Measurements from ENCODE around the gene DLEC1. TPM values are rescaled to one million over a fixed set of nuclear protein-coding genes. Genes with fewer than 3 reads are reported as not detected.
"Not testable (repeated sequence)": the region's sequence is repeated elsewhere in the genome, so short reads cannot be mapped to it uniquely, and the experiment has no call there.

The DLEC1 gene
- total RNA-seq, 4 donors from 2014 or later: 1.5 to 2.8 (median 1.9) TPM; not detected in 1

GRCh38 chr3:38067508-38068233, 28.7 kb downstream of the DLEC1 start:
- Histone ChIP-seq H3K36me3 (no peaks in the 10 kb centered on the region), H3K4me1 (no peaks in the 10 kb centered on the region), H3K27me3 (no peaks in the 10 kb centered on the region), H3K4me3 (no peak overlapping the region), H3K27ac (no peak overlapping the region), H3K9me3 (no peaks in the 10 kb centered on the region)
- no peak for DNase-seq
- TF ChIP-seq POLR2A (IDR thresholded peaks at IDR 0.05) (no peak), CTCF (IDR thresholded peaks at IDR 0.05) (no peak)
- intact Hi-C loops (cut with DNase I; ENCODE audit: low total_unique reads): no loop called here

GRCh38 chr3:38070013-38070412, 31.0 kb downstream of the DLEC1 start:
- TF ChIP-seq POLR2A (IDR thresholded peaks at IDR 0.05) (no peak), CTCF (IDR thresholded peaks at IDR 0.05) (no peak)
- H3K9me3 ChIP-seq: no peaks in the 10 kb centered on the region
- no peaks in the 10 kb centered on the region for H3K36me3 ChIP-seq
- no peak overlapping the region for H3K27ac ChIP-seq
- no peaks in the 10 kb centered on the region for H3K27me3 ChIP-seq
- H3K4me3 ChIP-seq: no peak overlapping the region
- no peak for DNase-seq
- H3K4me1 ChIP-seq: no peaks in the 10 kb centered on the region
- intact Hi-C loops (cut with DNase I; ENCODE audit: low total_unique reads): no loop called here

GRCh38 chr3:38077073-38077472, 38.1 kb downstream of the DLEC1 start:
- H3K9me3 ChIP-seq; H3K4me3 ChIP-seq; H3K27me3 ChIP-seq; H3K36me3 ChIP-seq; DNase-seq; H3K27ac ChIP-seq; H3K4me1 ChIP-seq; intact Hi-C loops (cut with DNase I; ENCODE audit: low total_unique reads): not testable (repeated sequence)

GRCh38 chr3:38082296-38082695, 43.3 kb downstream of the DLEC1 start:
- DNase-seq; H3K36me3 ChIP-seq; H3K27me3 ChIP-seq; H3K4me1 ChIP-seq; H3K9me3 ChIP-seq; H3K27ac ChIP-seq; intact Hi-C loops (cut with DNase I; ENCODE audit: low total_unique reads); H3K4me3 ChIP-seq: not testable (repeated sequence)

- H3K4me1 ChIP-seq; H3K4me3 ChIP-seq; intact Hi-C loops (cut with DNase I; ENCODE audit: low total_unique reads); DNase-seq; H3K27ac ChIP-seq; H3K27me3 ChIP-seq; H3K36me3 ChIP-seq; H3K9me3 ChIP-seq: not testable (repeated sequence)
Measured at GRCh38 chr3:38083254-38083653, 44.2 kb downstream of the DLEC1 start.

GRCh38 chr3:38083871-38084333, 44.9 kb downstream of the DLEC1 start:
- Histone ChIP-seq H3K4me3 (no peak overlapping the region), H3K27ac (no peak overlapping the region), H3K4me1 (no peaks in the 10 kb centered on the region), H3K36me3 (no peaks in the 10 kb centered on the region), H3K9me3 (no peaks in the 10 kb centered on the region), H3K27me3 (no peaks in the 10 kb centered on the region)
- intact Hi-C loops (cut with DNase I; ENCODE audit: low total_unique reads): no loop called here
- TF ChIP-seq CTCF (IDR thresholded peaks at IDR 0.05) (no peak), POLR2A (IDR thresholded peaks at IDR 0.05) (no peak)
- no peak for DNase-seq
